Subcutaneous adipose tissue (tissue), 4 donors: Measurements from ENCODE around the gene AMH. TPM values are rescaled to one million over a fixed set of nuclear protein-coding genes. Genes with fewer than 3 reads are reported as not detected.

ENCODE experiments used
- total RNA-seq, 4 donors: library from RNA; depleted of rRNA; stranded (reverse); fragments of >200 nt; gene quantifications; one replicate each; pipeline ENCODE4 v1.1.0, GENCODE V29; 2016
- TF ChIP-seq, protein P1 (sequence below): fragments of 450-650 bp; IDR thresholded peaks from one replicate; pipeline ENCODE4 v1.5.1; 2016; ENCODE audit warnings: low read depth, mild to moderate bottlenecking, control low read depth, antibody characterized with exemption, moderate library complexity

Gene AMH
- total RNA-seq, 4 donors from 2014 or later = 0.34 TPM; not detected in 3

DNA sequence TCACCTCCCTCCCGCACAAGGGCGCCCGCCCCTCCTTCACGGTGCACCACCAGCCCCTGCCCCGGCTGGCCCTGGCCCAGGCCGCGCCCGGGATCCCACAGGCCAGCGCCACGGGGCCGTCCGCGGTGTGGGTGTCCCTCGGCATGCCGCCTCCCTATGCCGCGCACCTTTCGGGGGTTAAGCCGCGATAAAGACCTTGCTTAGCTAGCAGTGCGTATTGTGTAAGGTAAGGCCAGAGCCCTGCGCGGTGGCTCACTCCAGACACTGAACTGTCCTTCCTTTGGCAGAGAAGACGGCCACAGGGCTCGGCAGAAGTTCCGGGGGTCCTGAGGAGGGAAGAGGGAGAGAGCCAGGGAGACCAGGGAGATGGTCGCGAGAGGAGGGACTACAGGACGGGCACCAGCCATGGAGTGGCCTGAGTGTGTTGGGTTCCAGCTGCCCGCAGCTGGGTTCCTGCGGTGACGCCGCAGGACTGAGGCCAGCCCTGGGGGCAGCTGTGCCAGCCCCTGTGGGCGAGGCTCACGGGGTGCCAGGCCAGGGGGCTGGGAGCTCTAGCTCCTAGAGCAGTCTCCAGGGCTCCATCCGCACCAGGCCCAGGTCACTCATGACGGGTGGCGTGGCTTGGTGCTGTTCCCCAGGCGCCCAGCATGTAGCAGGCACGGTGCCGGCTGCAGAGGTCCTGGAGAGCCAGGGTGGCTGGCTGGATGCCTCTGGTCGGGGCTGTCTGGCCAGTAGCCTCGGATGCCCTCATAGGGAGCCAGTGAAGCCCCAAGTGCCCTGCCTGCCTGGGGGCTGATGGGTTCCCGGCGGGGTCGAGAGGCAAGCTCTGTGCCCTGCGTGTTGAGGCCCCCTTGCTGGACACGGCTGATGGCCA, 20.7 kb upstream of the AMH start:
- TF ChIP-seq, protein P1, sequence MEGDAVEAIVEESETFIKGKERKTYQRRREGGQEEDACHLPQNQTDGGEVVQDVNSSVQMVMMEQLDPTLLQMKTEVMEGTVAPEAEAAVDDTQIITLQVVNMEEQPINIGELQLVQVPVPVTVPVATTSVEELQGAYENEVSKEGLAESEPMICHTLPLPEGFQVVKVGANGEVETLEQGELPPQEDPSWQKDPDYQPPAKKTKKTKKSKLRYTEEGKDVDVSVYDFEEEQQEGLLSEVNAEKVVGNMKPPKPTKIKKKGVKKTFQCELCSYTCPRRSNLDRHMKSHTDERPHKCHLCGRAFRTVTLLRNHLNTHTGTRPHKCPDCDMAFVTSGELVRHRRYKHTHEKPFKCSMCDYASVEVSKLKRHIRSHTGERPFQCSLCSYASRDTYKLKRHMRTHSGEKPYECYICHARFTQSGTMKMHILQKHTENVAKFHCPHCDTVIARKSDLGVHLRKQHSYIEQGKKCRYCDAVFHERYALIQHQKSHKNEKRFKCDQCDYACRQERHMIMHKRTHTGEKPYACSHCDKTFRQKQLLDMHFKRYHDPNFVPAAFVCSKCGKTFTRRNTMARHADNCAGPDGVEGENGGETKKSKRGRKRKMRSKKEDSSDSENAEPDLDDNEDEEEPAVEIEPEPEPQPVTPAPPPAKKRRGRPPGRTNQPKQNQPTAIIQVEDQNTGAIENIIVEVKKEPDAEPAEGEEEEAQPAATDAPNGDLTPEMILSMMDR = no peak

DNA sequence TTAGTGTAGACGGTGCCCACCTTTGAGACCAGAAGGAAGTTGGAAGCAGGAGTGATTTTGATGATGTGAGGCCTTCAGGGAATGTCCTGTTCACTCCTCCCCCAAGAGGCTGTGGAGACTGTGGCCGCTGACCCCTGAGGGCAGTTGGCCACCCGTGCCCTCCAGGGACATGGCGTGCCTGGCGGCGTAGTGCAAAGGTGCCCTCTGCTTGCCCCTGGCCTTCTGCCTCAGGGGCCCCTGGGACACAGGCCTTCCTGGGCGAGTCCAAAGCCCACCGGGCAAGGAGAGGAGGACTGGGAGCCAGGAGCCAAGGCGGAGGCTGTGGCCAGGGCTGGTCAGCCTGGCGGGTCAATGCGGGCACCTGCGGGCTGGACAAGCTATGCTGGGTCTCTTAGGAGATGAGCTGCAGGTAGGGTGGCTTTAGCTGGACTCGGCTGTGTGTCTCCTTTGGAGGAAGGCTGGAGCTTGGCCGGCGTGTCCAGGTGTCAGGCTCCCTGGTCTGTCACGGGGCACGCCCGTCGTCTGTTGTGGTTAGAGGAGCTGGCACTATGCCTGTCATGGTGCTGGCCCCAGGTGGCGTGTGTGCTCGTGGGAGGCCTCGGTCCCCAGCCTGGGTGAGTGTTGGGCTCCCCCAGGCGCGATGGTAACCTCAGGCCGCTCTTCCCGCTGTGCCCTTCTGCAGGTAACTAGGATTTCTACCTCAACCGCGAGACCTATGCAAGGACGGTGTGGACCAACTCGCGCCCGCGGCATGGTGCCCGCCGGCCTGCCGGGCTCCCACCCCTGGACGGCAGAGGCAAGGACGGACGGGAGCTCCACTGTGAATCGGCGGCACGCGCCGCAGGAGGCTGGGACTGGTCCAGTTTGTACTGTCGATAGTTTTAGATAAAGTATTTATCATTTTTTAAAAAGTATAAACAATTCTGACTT, 19.8 kb upstream of the AMH start:
- TF ChIP-seq, protein P1 = no peak

DNA sequence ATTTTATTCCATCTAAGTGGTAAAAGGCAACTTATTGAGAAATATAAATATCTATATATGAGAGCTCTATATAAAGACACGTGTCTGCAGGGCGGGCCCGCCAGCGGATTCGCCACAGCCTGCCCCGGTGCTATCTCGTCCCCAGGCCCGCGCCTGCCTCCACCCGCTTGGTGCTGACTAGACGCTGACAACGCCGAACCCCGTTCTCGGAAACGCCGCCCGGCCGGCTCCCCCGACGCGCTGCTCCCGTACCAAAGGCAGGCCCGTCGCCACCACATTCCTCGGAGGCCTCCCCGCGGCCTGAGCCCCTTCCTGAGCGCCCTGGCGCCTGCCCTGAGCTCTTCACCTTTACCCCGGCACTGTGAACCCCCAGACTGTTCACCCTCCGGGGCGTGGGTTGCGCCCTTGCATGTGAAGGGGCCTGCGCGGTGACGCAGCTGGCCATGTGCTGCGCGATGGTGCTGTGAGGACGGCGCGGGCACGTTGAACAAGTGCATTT, 19.0 kb upstream of the AMH start:
- TF ChIP-seq, protein P1 = no peak

DNA sequence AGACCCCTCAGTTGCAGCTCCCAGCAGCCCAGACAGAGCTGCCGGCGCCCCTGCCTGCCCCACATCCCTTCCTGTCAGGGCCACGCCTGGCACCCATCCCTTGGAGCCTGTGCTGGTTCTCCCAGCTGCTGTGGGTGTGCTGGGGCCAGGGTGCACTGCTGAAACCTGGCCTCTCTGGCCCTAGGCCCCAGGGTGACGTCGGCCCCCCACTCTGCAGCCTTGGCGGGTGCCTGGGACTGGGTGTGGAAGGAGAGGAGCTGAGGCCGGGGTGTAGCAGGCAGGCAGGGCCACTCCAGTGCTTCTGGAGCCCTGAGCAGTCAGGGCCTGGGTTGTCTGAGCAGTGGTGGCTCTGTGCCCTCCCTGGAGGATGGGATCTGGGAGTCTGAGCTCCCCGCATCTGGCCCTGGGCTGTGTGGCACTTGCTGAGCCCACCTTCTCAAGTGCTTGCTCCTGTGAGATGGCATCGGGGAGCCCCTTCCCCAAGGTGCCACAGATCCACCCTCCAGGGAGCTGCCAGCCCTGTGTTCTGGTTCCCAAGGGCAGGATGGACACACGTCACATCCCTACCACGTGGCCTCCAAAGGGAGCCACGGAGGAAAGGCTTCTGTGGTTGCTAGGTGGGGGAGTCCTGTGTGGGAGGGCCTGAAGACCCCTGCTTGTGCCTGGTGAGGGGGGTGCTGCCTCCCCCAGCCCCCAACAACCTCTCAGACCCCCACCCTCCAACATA, 18.2 kb upstream of the AMH start:
- TF ChIP-seq, protein P1 = no peak

DNA sequence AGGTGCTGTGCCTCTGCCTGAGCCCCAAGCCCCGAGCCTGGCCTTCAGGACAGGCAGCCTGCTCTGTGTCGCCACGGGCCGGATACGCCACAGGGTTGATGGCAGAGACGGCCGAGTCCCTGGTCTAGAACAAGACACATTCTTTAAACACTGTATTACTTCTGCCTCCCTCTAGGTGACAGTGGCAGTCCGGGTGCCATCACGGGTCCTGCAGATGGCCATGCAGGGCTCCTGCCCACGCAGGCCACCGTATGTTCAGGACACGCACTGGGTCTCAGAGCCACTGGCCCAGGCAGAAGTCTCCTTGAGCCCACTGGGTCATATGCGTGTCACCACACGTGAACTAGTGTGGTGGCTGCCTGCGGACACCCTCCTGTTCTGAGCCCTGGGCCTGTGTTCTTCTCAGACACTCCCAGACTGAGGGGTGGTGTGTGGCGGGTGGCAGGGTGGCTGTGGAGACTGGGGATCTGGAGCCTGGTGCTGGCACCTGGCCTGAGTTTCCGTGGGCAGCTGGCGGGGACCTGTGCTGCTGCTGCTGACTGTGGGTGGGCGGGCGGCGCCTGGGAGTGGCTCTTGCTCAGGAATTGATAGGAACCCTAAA, 17.4 kb upstream of the AMH start:
- TF ChIP-seq, protein P1 = no peak

DNA sequence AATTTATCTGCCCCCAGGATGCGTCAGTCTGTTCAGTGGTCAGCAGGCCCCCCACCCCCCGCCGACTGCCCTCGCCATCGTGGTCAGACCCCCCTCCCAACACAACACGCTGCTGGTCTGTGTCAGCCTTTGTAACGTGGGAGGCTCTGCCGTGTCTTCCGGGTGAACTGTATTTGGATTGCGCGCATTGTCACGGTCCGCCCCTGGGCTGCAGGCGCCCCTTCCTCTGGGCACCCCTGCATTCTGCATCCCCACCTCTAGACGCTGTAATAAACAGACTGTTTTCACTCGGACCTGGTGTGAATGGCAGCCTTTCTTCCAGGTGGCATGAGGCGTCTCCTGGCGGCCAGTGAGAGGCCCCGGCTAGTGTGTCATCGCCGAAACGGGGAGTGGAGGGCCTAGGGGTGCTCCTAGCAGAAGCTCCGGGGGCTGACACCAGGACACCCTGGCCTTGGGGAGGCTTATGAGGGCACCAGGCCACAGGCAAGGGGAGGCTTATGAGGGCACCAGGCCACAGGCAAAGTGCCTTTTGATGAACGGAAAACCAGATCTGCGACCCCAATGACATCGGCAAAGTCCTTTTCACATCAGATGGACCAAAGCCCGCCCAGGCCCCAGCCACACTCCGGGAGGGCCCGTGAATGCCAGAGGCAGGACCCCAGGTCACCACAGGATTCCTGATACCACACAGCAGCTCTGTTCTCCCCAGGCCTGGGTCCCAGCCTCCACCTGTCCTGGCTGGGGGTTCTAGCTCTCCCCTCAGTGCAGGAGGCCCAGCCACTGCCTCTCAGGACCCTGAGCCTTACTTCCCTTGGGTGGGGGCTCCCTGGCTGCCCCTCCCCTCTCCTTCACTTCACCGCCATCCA, 16.6 kb upstream of the AMH start:
- TF ChIP-seq, protein P1 = no peak
